Liver (tissue), 9 donors: ENCODE results near the gene GDI1. TPM values are rescaled to one million over a fixed set of nuclear protein-coding genes. Genes with fewer than 3 reads are reported as not detected.

Experiments used
- DNase-seq: peaks from one replicate; pipeline ENCODE4 v3.0.0-alpha.2; 2017; ENCODE audit warnings: low spot score
- H3K27ac ChIP-seq, 2 donors: one replicate each; pipeline ENCODE4 v1.7.0; 2013; ENCODE audit warnings: inconsistent platforms in 2 of 2, low read length in 2 of 2, control low read depth in 1 of 2, low read depth in 1 of 2, mild to moderate bottlenecking in 1 of 2
- H3K27me3 ChIP-seq, 4 donors: one replicate each; pipeline versions ENCODE4 v1.6.1 to v1.7.0; 2013; ENCODE audit warnings: low read length in 3 of 4, inconsistent platforms in 1 of 4, mild to moderate bottlenecking in 1 of 4, moderate library complexity in 1 of 4; ENCODE audit not compliant: control insufficient read depth in 4 of 4, insufficient read depth in 4 of 4
- H3K36me3 ChIP-seq, 4 donors: one replicate each; pipeline versions ENCODE4 v1.6.1 to v1.7.0; 2013; ENCODE audit warnings: low read length in 3 of 4, mild to moderate bottlenecking in 3 of 4, low read depth in 1 of 4, moderate library complexity in 1 of 4; ENCODE audit not compliant: control insufficient read depth in 4 of 4, insufficient read depth in 3 of 4
- H3K4me1 ChIP-seq, 4 donors: one replicate each; pipeline versions ENCODE4 v1.6.1 to v1.7.0; 2013; ENCODE audit warnings: low read length in 3 of 4, mild to moderate bottlenecking in 3 of 4, moderate library complexity in 1 of 4; ENCODE audit not compliant: control insufficient read depth in 4 of 4, insufficient read depth in 4 of 4
- H3K4me3 ChIP-seq, 3 donors: one replicate each; pipeline versions ENCODE4 v1.6.1 to v1.7.0; 2013; ENCODE audit warnings: low read length in 3 of 3, control low read depth in 1 of 3, low read depth in 1 of 3, mild to moderate bottlenecking in 1 of 3
- H3K9ac ChIP-seq, 2 donors: one replicate each; pipeline ENCODE4 v1.7.0; 2013; ENCODE audit warnings: low read length in 2 of 2, mild to moderate bottlenecking in 2 of 2, moderate library complexity in 2 of 2, control low read depth in 1 of 2, low read depth in 1 of 2
- H3K9me3 ChIP-seq, 4 donors: one replicate each; pipeline versions ENCODE4 v1.6.1 to v1.7.0; 2013; ENCODE audit warnings: low read length in 3 of 4; ENCODE audit not compliant: control insufficient read depth in 4 of 4
- ATF3 ChIP-seq: IDR thresholded peaks from 2 replicates; pipeline ENCODE4 v1.6.1; 2016; ENCODE audit warnings: antibody characterized with exemption
- CTCF ChIP-seq: fragments of 150-350 bp; IDR thresholded peaks from 2 replicates; pipeline ENCODE4 v1.5.1; 2017; ENCODE audit warnings: improper control_type of control experiment, low read depth, low read length; ENCODE audit not compliant: missing input control
- FOXA1 ChIP-seq: IDR thresholded peaks from 2 replicates; pipeline ENCODE4 v1.6.1; 2016; ENCODE audit warnings: antibody characterized with exemption
- FOXA2 ChIP-seq: IDR thresholded peaks from 2 replicates; pipeline ENCODE4 v1.6.1; 2016; ENCODE audit warnings: antibody characterized with exemption
- GABPA ChIP-seq, 2 donors: IDR thresholded peaks in 1 of 2; conservative IDR thresholded peaks in 1 of 2; 2 replicates each; pipeline ENCODE4 v1.6.1; 2016; ENCODE audit warnings: antibody characterized with exemption in 2 of 2, mild to moderate bottlenecking in 1 of 2, moderate library complexity in 1 of 2
- HNF4A ChIP-seq, 2 donors: conservative IDR thresholded peaks; 2 replicates each; pipeline ENCODE4 v1.6.1; 2016; ENCODE audit warnings: antibody characterized with exemption in 2 of 2, mild to moderate bottlenecking in 2 of 2
- HNF4G ChIP-seq: IDR thresholded peaks from 2 replicates; pipeline ENCODE4 v1.6.1; 2016; ENCODE audit warnings: antibody characterized with exemption
- MAX ChIP-seq: IDR thresholded peaks from 2 replicates; pipeline ENCODE4 v1.6.1; 2016; ENCODE audit warnings: antibody characterized with exemption
- NR2F2 ChIP-seq: IDR thresholded peaks from 2 replicates; pipeline ENCODE4 v1.6.1; 2016; ENCODE audit warnings: antibody characterized with exemption
- RAD21 ChIP-seq, 2 donors: IDR thresholded peaks; 2 replicates each; pipeline ENCODE4 v1.6.1; 2016; ENCODE audit warnings: antibody characterized with exemption in 2 of 2, mild to moderate bottlenecking in 2 of 2
- REST ChIP-seq: IDR thresholded peaks from 2 replicates; pipeline ENCODE4 v1.6.1; 2016; ENCODE audit warnings: antibody characterized with exemption, mild to moderate bottlenecking
- RXRA ChIP-seq, 2 donors: IDR thresholded peaks; 2 replicates each; pipeline ENCODE4 v1.6.1; 2017 to 2018; ENCODE audit warnings: antibody characterized with exemption in 2 of 2, mild to moderate bottlenecking in 1 of 2
- SP1 ChIP-seq: IDR thresholded peaks from 2 replicates; pipeline ENCODE4 v1.6.1; 2018; ENCODE audit warnings: antibody characterized with exemption, mild to moderate bottlenecking
- TAF1 ChIP-seq: conservative IDR thresholded peaks from 2 replicates; pipeline ENCODE4 v1.6.1; 2016; ENCODE audit warnings: antibody characterized with exemption, mild to moderate bottlenecking
- YY1 ChIP-seq: IDR thresholded peaks from 2 replicates; pipeline ENCODE4 v1.6.1; 2016; ENCODE audit warnings: antibody characterized with exemption, mild to moderate bottlenecking
- ZBTB33 ChIP-seq: IDR thresholded peaks from 2 replicates; pipeline ENCODE4 v1.6.1; 2016; ENCODE audit warnings: antibody characterized with exemption
- whole genome bisulfite sequencing: extraction: QIAGEN DNeasy Blood & Tissue Kit; methylation state at CpG from one replicate; pipeline ENCODE4 v1.1.7; 2013; 5-methylcytosine and 5-hydroxymethylcytosine counted together
- polyA plus RNA-seq, 2 donors: library from polyadenylated mRNA; stranded (reverse) in 1 of 2; unstranded in 1 of 2; fragments of 200-250 nt in 1 of 2; fragments of >200 nt in 1 of 2; fragmentation: Nextera tagmentation in 1 of 2; extraction: Ambion mirVana in 1 of 2; gene quantifications; one replicate each; pipeline versions ENCODE4 v1.2.1 to v1.2.3, GENCODE V29; 2013 to 2015
- total RNA-seq, 2 donors: library from RNA; depleted of rRNA; stranded (reverse); fragments of >200 nt; gene quantifications; one replicate each; pipeline ENCODE4 v1.2.3, GENCODE V29; 2014
- donor health status: healthy.
- donor health status: healthy.
- donor health status: healthy.
- donor health status: healthy.
- donor health status: healthy.

The GDI1 gene
- total and polyA plus RNA-seq, 4 donors = 12.8 to 35.6 (median 20.5) TPM

- no peak for TF ChIP-seq REST
- no peak for TF ChIP-seq FOXA1
- TF ChIP-seq ATF3 = no peak
- TF ChIP-seq GABPA (IDR thresholded peaks at IDR 0.05 in 1 of 2, conservative IDR thresholded peaks at IDR 0.05 in 1 of 2) = no peak
- no peak for TF ChIP-seq ZBTB33
- TF ChIP-seq HNF4A (conservative IDR thresholded peaks at IDR 0.05) = no peak
- TF ChIP-seq RAD21 (IDR thresholded peaks at IDR 0.05) = no peak
Measured at GRCh38 chrX:154462396-154462795, 25.4 kb downstream of the GDI1 start (continued).

GRCh38 chrX:154463611-154464220, 26.8 kb downstream of the GDI1 start:
- Histone ChIP-seq H3K9ac (no peak overlapping the region), H3K9me3 (no peaks in the 10 kb centered on the region), H3K27me3 (no peaks in the 10 kb centered on the region), H3K27ac (no peak overlapping the region), H3K4me1 (no peaks in the 10 kb centered on the region), H3K36me3 (peaks cover 0 to 2% (median 0%) of the 10 kb centered on the region in 4 donors), H3K4me3 (no peak overlapping the region)
- DNase-seq = no peak
- 94% methylated on average over 36 of the region's 36 CpGs for WGBS
- TF ChIP-seq ZBTB33 (no peak), GABPA (IDR thresholded peaks at IDR 0.05 in 1 of 2, conservative IDR thresholded peaks at IDR 0.05 in 1 of 2) (no peak), ATF3 (no peak)

GRCh38 chrX:154464806-154465365, 27.9 kb downstream of the GDI1 start:
- no peak overlapping the region for H3K27ac ChIP-seq
- H3K4me1 ChIP-seq = no peaks in the 10 kb centered on the region
- H3K27me3 ChIP-seq = no peaks in the 10 kb centered on the region
- H3K36me3 ChIP-seq = peaks cover 0 to 2% (median 0%) of the 10 kb centered on the region in 4 donors
- H3K9me3 ChIP-seq = no peaks in the 10 kb centered on the region
- DNase-seq = no peak
- no peak overlapping the region for H3K4me3 ChIP-seq
- TF ChIP-seq FOXA1 (no peak), ATF3 (no peak), CTCF (no peak), RAD21 (IDR thresholded peaks at IDR 0.05) (no peak), MAX (no peak), NR2F2 (no peak), TAF1 (no peak), HNF4G (no peak), HNF4A (conservative IDR thresholded peaks at IDR 0.05) (no peak), GABPA (IDR thresholded peaks at IDR 0.05 in 1 of 2, conservative IDR thresholded peaks at IDR 0.05 in 1 of 2) (no peak), SP1 (no peak), YY1 (no peak), FOXA2 (no peak), RXRA (IDR thresholded peaks at IDR 0.05) (no peak)
- H3K9ac ChIP-seq = no peak overlapping the region
- WGBS = 94% methylated on average over 28 of the region's 28 CpGs
